OCI-LY7 (cell line): ENCODE data around the gene VIL1.

Source experiments
- CTCF ChIP-seq: fragments of 200-600 bp; sonication (generic); conservative IDR thresholded peaks from 2 replicates; pipeline ENCODE4 v1.5.1; 2014; ENCODE audit warnings: mild to moderate bottlenecking, antibody characterized with exemption, low read length, moderate library complexity, mixed read lengths
- EZH2phosphoT487 ChIP-seq: fragments of 200-600 bp; sonication (generic); IDR thresholded peaks from 2 replicates; pipeline ENCODE4 v1.6.1; 2018; ENCODE audit warnings: low read depth, borderline replicate concordance, mild to moderate bottlenecking, mixed run types, antibody characterized with exemption, low read length, moderate library complexity, mixed read lengths

GRCh38 chr2:218397463-218397819, 21.5 kb upstream of the VIL1 start:
- TF ChIP-seq CTCF, result no peak
- no peak for TF ChIP-seq EZH2phosphoT487
